HepG2 (cell line): Measurements from ENCODE around the gene CGB8. TPM values are rescaled to one million over a fixed set of nuclear protein-coding genes. Genes with fewer than 3 reads are reported as not detected.

Experiments used
- GATAD2A ChIP-seq: IDR thresholded peaks from 2 replicates; pipeline ENCODE4 v1.6.1; 2016
- RAD21 ChIP-seq: fragments of 450-650 bp; formaldehyde crosslinking; IDR thresholded peaks from 2 replicates; pipeline ENCODE4 v1.5.0; 2020; ENCODE audit warnings: mild to moderate bottlenecking
- RXRB ChIP-seq: IDR thresholded peaks from 2 replicates; pipeline ENCODE4 v1.6.1; 2016; ENCODE audit warnings: borderline replicate concordance, missing genetic modification reagents, missing compliant biosample characterization
- polyA plus RNA-seq, 8 experiments: library from polyadenylated mRNA; depleted of rRNA in 3 of 8; stranded (reverse) in 7 of 8; unstranded in 1 of 8; fragments of >200 nt; fragmentation: Illumina TruSeq in 4 of 8; extraction: Trizol in 4 of 8; gene quantifications; 2 replicates each; pipeline versions ENCODE4 v1.2.1 to v1.2.3, GENCODE V29; 2011 to 2016; ENCODE audit warnings: low read depth in 4 of 8, missing spikeins in 1 of 8, mixed read lengths in 1 of 8; ENCODE audit not compliant: insufficient read depth in 1 of 8
- total RNA-seq, 5 experiments: library from RNA; depleted of rRNA; stranded (reverse); fragments of >200 nt; fragmentation: Illumina TruSeq; extraction: Trizol; gene quantifications; 2 replicates each; pipeline ENCODE4 v1.2.3, GENCODE V29; 2016; ENCODE audit warnings: low read depth in 1 of 5
- TF ChIP-seq, protein P1 (sequence below): IDR thresholded peaks from 2 replicates; pipeline ENCODE4 v1.4.0; 2020; ENCODE audit warnings: mild to moderate bottlenecking, missing genetic modification reagents
- TF ChIP-seq, protein P2 (sequence below): sonication (generic); formaldehyde crosslinking; IDR thresholded peaks from 2 replicates; pipeline ENCODE4 v1.4.0; 2020; ENCODE audit warnings: missing genetic modification reagents, borderline replicate concordance
- TF ChIP-seq, protein P3 (sequence below): sonication (generic); formaldehyde crosslinking; IDR thresholded peaks from 2 replicates; pipeline ENCODE4 v1.5.0; 2020; ENCODE audit warnings: mild to moderate bottlenecking, missing genetic modification reagents, borderline replicate concordance
- TF ChIP-seq, protein P4 (sequence below): sonication (generic); formaldehyde crosslinking; IDR thresholded peaks from 2 replicates; pipeline ENCODE4 v1.5.1; 2020; ENCODE audit warnings: missing genetic modification reagents, mild to moderate bottlenecking, borderline replicate concordance
- TF ChIP-seq, protein P5 (sequence below): conservative IDR thresholded peaks from 2 replicates; pipeline ENCODE4 v1.6.1; 2018; ENCODE audit warnings: missing genetic modification reagents

The CGB8 gene
- total and polyA plus RNA-seq, 2 of the 13 experiments (the other 11 are each of a cell fraction or from before 2014, with no cell fraction given) = not detected

DNA sequence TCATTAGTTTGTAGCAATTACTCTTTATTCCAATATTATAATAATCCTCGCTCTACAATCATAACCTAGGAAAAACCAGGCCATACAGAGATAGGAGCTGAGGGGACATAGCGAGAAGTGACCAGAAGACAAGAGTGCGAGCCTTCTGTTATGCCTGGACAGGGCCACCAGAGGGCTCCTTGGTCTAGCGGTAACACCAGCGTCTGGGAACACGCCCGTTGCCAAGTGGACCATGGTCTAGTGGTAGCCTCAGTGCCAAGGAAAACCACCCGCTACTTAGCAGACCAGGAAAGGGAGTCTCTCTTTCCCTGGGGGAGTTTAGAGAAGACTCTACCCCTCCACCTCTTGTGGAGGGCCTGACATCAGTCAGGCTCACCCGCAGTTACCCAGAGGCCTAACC lies 26.0 kb upstream of the CGB8 start (continued):
- TF ChIP-seq, protein P1, sequence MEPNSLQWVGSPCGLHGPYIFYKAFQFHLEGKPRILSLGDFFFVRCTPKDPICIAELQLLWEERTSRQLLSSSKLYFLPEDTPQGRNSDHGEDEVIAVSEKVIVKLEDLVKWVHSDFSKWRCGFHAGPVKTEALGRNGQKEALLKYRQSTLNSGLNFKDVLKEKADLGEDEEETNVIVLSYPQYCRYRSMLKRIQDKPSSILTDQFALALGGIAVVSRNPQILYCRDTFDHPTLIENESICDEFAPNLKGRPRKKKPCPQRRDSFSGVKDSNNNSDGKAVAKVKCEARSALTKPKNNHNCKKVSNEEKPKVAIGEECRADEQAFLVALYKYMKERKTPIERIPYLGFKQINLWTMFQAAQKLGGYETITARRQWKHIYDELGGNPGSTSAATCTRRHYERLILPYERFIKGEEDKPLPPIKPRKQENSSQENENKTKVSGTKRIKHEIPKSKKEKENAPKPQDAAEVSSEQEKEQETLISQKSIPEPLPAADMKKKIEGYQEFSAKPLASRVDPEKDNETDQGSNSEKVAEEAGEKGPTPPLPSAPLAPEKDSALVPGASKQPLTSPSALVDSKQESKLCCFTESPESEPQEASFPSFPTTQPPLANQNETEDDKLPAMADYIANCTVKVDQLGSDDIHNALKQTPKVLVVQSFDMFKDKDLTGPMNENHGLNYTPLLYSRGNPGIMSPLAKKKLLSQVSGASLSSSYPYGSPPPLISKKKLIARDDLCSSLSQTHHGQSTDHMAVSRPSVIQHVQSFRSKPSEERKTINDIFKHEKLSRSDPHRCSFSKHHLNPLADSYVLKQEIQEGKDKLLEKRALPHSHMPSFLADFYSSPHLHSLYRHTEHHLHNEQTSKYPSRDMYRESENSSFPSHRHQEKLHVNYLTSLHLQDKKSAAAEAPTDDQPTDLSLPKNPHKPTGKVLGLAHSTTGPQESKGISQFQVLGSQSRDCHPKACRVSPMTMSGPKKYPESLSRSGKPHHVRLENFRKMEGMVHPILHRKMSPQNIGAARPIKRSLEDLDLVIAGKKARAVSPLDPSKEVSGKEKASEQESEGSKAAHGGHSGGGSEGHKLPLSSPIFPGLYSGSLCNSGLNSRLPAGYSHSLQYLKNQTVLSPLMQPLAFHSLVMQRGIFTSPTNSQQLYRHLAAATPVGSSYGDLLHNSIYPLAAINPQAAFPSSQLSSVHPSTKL (CRISPR knock-in tag) = 0 out of 2 replicates have a peak, but pooled peaks have one; percentile 21
- TF ChIP-seq RXRB (CRISPR knock-in tag) (0 out of 2 replicates have a peak, but pooled peaks have one; percentile 14), GATAD2A (CRISPR knock-in tag) (0 out of 2 replicates have a peak, but pooled peaks have one; percentile 28), RAD21 (CRISPR knock-in tag) (peak; percentile 66)
- TF ChIP-seq, protein P2, sequence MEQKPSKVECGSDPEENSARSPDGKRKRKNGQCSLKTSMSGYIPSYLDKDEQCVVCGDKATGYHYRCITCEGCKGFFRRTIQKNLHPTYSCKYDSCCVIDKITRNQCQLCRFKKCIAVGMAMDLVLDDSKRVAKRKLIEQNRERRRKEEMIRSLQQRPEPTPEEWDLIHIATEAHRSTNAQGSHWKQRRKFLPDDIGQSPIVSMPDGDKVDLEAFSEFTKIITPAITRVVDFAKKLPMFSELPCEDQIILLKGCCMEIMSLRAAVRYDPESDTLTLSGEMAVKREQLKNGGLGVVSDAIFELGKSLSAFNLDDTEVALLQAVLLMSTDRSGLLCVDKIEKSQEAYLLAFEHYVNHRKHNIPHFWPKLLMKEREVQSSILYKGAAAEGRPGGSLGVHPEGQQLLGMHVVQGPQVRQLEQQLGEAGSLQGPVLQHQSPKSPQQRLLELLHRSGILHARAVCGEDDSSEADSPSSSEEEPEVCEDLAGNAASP = peak; percentile 18; the same call in 1 of the 2 replicates
- TF ChIP-seq, protein P3, sequence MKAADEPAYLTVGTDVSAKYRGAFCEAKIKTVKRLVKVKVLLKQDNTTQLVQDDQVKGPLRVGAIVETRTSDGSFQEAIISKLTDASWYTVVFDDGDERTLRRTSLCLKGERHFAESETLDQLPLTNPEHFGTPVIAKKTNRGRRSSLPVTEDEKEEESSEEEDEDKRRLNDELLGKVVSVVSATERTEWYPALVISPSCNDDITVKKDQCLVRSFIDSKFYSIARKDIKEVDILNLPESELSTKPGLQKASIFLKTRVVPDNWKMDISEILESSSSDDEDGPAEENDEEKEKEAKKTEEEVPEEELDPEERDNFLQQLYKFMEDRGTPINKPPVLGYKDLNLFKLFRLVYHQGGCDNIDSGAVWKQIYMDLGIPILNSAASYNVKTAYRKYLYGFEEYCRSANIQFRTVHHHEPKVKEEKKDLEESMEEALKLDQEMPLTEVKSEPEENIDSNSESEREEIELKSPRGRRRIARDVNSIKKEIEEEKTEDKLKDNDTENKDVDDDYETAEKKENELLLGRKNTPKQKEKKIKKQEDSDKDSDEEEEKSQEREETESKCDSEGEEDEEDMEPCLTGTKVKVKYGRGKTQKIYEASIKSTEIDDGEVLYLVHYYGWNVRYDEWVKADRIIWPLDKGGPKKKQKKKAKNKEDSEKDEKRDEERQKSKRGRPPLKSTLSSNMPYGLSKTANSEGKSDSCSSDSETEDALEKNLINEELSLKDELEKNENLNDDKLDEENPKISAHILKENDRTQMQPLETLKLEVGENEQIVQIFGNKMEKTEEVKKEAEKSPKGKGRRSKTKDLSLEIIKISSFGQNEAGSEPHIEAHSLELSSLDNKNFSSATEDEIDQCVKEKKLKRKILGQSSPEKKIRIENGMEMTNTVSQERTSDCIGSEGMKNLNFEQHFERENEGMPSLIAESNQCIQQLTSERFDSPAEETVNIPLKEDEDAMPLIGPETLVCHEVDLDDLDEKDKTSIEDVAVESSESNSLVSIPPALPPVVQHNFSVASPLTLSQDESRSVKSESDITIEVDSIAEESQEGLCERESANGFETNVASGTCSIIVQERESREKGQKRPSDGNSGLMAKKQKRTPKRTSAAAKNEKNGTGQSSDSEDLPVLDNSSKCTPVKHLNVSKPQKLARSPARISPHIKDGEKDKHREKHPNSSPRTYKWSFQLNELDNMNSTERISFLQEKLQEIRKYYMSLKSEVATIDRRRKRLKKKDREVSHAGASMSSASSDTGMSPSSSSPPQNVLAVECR (CRISPR knock-in tag) = peak; percentile 19; the same call in 1 of the 2 replicates
- TF ChIP-seq, protein P4, sequence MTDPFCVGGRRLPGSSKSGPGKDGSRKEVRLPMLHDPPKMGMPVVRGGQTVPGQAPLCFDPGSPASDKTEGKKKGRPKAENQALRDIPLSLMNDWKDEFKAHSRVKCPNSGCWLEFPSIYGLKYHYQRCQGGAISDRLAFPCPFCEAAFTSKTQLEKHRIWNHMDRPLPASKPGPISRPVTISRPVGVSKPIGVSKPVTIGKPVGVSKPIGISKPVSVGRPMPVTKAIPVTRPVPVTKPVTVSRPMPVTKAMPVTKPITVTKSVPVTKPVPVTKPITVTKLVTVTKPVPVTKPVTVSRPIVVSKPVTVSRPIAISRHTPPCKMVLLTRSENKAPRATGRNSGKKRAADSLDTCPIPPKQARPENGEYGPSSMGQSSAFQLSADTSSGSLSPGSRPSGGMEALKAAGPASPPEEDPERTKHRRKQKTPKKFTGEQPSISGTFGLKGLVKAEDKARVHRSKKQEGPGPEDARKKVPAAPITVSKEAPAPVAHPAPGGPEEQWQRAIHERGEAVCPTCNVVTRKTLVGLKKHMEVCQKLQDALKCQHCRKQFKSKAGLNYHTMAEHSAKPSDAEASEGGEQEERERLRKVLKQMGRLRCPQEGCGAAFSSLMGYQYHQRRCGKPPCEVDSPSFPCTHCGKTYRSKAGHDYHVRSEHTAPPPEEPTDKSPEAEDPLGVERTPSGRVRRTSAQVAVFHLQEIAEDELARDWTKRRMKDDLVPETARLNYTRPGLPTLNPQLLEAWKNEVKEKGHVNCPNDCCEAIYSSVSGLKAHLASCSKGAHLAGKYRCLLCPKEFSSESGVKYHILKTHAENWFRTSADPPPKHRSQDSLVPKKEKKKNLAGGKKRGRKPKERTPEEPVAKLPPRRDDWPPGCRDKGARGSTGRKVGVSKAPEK = peak; percentile 50; the same call in 1 of the 2 replicates
- TF ChIP-seq, protein P5, sequence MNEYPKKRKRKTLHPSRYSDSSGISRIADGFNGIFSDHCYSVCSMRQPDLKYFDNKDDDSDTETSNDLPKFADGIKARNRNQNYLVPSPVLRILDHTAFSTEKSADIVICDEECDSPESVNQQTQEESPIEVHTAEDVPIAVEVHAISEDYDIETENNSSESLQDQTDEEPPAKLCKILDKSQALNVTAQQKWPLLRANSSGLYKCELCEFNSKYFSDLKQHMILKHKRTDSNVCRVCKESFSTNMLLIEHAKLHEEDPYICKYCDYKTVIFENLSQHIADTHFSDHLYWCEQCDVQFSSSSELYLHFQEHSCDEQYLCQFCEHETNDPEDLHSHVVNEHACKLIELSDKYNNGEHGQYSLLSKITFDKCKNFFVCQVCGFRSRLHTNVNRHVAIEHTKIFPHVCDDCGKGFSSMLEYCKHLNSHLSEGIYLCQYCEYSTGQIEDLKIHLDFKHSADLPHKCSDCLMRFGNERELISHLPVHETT (CRISPR knock-in tag) = 0 out of 2 replicates have a peak, but pooled peaks have one; percentile 34
